Naive thymus-derived CD4-positive, alpha-beta T cell (primary cell): ENCODE results near the gene SLC45A3. TPM values are rescaled to one million over a fixed set of nuclear protein-coding genes. Genes with fewer than 3 reads are reported as not detected.

Experiments
- ATAC-seq: fragments of 150-1000 bp; cut with Tn5 transposase; 2 replicates; pipeline ENCODE4 v1.10.0; 2021; ENCODE audit warnings: mild to moderate bottlenecking, moderate library complexity
- CTCF ChIA-PET: fragments of 350-600 bp; sonication (Branson Sonifier 250); formaldehyde crosslinking; loops from one replicate; lab custom pipeline; 2021; ENCODE audit warnings: antibody characterized with exemption; lab: Charles Lee
- POLR2A ChIA-PET: fragments of 350-600 bp; sonication (Branson Sonifier 250); formaldehyde crosslinking; loops from one replicate; lab custom pipeline; 2021; ENCODE audit warnings: antibody characterized with exemption, inconsistent platforms; lab: Charles Lee
- DNase-seq, 9 donors: peaks; one replicate each; pipeline versions ENCODE4 v3.0.0 to v3.0.0-alpha.2; 2020 to 2022; ENCODE audit warnings: mixed read lengths in 1 of 9
- H3K27ac ChIP-seq: one replicate; pipeline ENCODE4 v1.7.0; 2013; ENCODE audit warnings: mild to moderate bottlenecking, low read depth, low read length, moderate library complexity
- H3K27me3 ChIP-seq, 2 donors: one replicate each; pipeline ENCODE4 v1.7.0; 2013; ENCODE audit warnings: low read length in 2 of 2, mild to moderate bottlenecking in 2 of 2, moderate library complexity in 2 of 2; ENCODE audit not compliant: control insufficient read depth in 2 of 2, insufficient read depth in 2 of 2
- H3K36me3 ChIP-seq, 3 experiments: 1 replicate in 2 of 3; 2 replicates in 1 of 3; pipeline ENCODE4 v1.7.0; 2013; ENCODE audit warnings: low read length in 3 of 3, mild to moderate bottlenecking in 3 of 3, moderate library complexity in 1 of 3; ENCODE audit not compliant: insufficient read depth in 3 of 3, control insufficient read depth in 2 of 3
- H3K4me1 ChIP-seq, 2 donors: one replicate each; pipeline ENCODE4 v1.7.0; 2013; ENCODE audit warnings: low read length in 2 of 2, mild to moderate bottlenecking in 2 of 2, moderate library complexity in 1 of 2; ENCODE audit not compliant: control insufficient read depth in 2 of 2, insufficient read depth in 2 of 2
- H3K4me3 ChIP-seq: 2 replicates; pipeline ENCODE4 v1.7.0; 2013; ENCODE audit warnings: mild to moderate bottlenecking, low read length
- H3K9me3 ChIP-seq, 3 experiments: 1 replicate in 2 of 3; 2 replicates in 1 of 3; pipeline ENCODE4 v1.7.0; 2013; ENCODE audit warnings: low read length in 3 of 3; ENCODE audit not compliant: control insufficient read depth in 2 of 3
- H3K27ac Mint-ChIP-seq, 9 donors: one replicate each; pipeline ENCODE4 v1.8.0; 2020 to 2022; ENCODE audit warnings: mixed read lengths in 9 of 9, mild to moderate bottlenecking in 8 of 9, moderate library complexity in 5 of 9, inconsistent platforms in 2 of 9
- H3K27me3 Mint-ChIP-seq, 5 donors: one replicate each; pipeline ENCODE4 v1.8.0; 2021 to 2022; ENCODE audit warnings: mixed read lengths in 5 of 5, mild to moderate bottlenecking in 1 of 5
- H3K36me3 Mint-ChIP-seq, 5 donors: one replicate each; pipeline ENCODE4 v1.8.0; 2020 to 2022; ENCODE audit warnings: mixed read lengths in 5 of 5, mild to moderate bottlenecking in 3 of 5, inconsistent platforms in 1 of 5
- H3K4me1 Mint-ChIP-seq, 7 donors: one replicate each; pipeline ENCODE4 v1.8.0; 2020 to 2022; ENCODE audit warnings: mixed read lengths in 7 of 7, mild to moderate bottlenecking in 3 of 7, inconsistent platforms in 1 of 7
- H3K4me3 Mint-ChIP-seq, 10 donors: one replicate each; pipeline ENCODE4 v1.8.0; 2020 to 2022; ENCODE audit warnings: mild to moderate bottlenecking in 10 of 10, mixed read lengths in 10 of 10, moderate library complexity in 6 of 10, inconsistent platforms in 2 of 10
- H3K9me3 Mint-ChIP-seq, 11 donors: one replicate each; pipeline ENCODE4 v1.8.0; 2020 to 2022; ENCODE audit warnings: mixed read lengths in 11 of 11, mild to moderate bottlenecking in 4 of 11, inconsistent platforms in 1 of 11, moderate library complexity in 1 of 11
- intact Hi-C, 2 donors: fragments of 100-400 bp; cut with micrococcal nuclease; formaldehyde crosslinking; loops; one replicate each; pipeline ENCODE4 v1.15.1; 2023
- polyA plus RNA-seq, 2 donors: library from polyadenylated mRNA; unstranded; fragments of 300-500 nt; fragmentation: Illumina TruSeq; gene quantifications; one replicate each; pipeline ENCODE4 v1.2.3, GENCODE V29; 2021
- total RNA-seq, 6 experiments: library from RNA in 5 of 6; stranded (reverse) in 5 of 6; gene quantifications; 1 replicate in 5 of 6; 2 replicates in 1 of 6; pipeline ENCODE4 v1.2.3 and lab custom pipeline; 2021 to 2026

The SLC45A3 gene
- total and polyA plus RNA-seq, 7 experiments from 2014 or later = 0.10 to 8.7 (median 0.54) TPM; not detected in 2

- Histone ChIP-seq H3K27ac (no peak overlapping the region), H3K36me3 (no peaks in the 10 kb centered on the region), H3K4me1 (no peaks in the 10 kb centered on the region), H3K9me3 (no peaks in the 10 kb centered on the region), H3K4me3 (no peak overlapping the region), H3K27me3 (no peaks in the 10 kb centered on the region)
- POLR2A ChIA-PET = no interaction called here
- H3K9me3 Mint-ChIP-seq = no peaks in the 10 kb centered on the region
- CTCF ChIA-PET = interaction anchor here (1.1 kb wide), 1 partner anchor 20 kb away, joined by 4 read pairs; no protein-coding TSS in a partner anchor
- no peak overlapping the region for H3K4me3 Mint-ChIP-seq
- no peak overlapping the region for H3K27ac Mint-ChIP-seq
- peaks cover 0 to 18% (median 8%) of the 10 kb centered on the region in 5 donors for H3K27me3 Mint-ChIP-seq
- peak; percentile 42 for ATAC-seq
- intact Hi-C loops = no loop called here
- no peaks in the 10 kb centered on the region for H3K36me3 Mint-ChIP-seq
- H3K4me1 Mint-ChIP-seq = peaks cover 0 to 2% (median 0%) of the 10 kb centered on the region in 7 donors
- no peak for DNase-seq
Measured at GRCh38 chr1:205668951-205669340, 11.4 kb downstream of the SLC45A3 start.

- no peak overlapping the region for H3K27ac Mint-ChIP-seq
- Histone ChIP-seq H3K27me3 (no peaks in the 10 kb centered on the region), H3K36me3 (no peaks in the 10 kb centered on the region), H3K4me3 (no peak overlapping the region), H3K27ac (no peak overlapping the region), H3K9me3 (no peaks in the 10 kb centered on the region), H3K4me1 (no peaks in the 10 kb centered on the region)
- H3K36me3 Mint-ChIP-seq = no peaks in the 10 kb centered on the region
- ChIA-PET POLR2A (no interaction called here), CTCF (interaction anchor here (0.8 to 1.3 kb wide), 3 partner anchors 9 to 47 kb away, joined by 4 to 7 read pairs (median 6); no protein-coding TSS in a partner anchor)
- intact Hi-C loops = no loop called here
- H3K9me3 Mint-ChIP-seq = no peaks in the 10 kb centered on the region
- peaks cover 0 to 18% (median 8%) of the 10 kb centered on the region in 5 donors for H3K27me3 Mint-ChIP-seq
- no peak for ATAC-seq
- no peak for DNase-seq
- peaks cover 0 to 2% (median 0%) of the 10 kb centered on the region in 7 donors for H3K4me1 Mint-ChIP-seq
- no peak overlapping the region for H3K4me3 Mint-ChIP-seq
Measured at GRCh38 chr1:205667909-205668643, 12.2 kb downstream of the SLC45A3 start.

GRCh38 chr1:205666372-205667166 is 13.7 kb downstream of the SLC45A3 start:
- intact Hi-C loops = no loop called here

DNA sequence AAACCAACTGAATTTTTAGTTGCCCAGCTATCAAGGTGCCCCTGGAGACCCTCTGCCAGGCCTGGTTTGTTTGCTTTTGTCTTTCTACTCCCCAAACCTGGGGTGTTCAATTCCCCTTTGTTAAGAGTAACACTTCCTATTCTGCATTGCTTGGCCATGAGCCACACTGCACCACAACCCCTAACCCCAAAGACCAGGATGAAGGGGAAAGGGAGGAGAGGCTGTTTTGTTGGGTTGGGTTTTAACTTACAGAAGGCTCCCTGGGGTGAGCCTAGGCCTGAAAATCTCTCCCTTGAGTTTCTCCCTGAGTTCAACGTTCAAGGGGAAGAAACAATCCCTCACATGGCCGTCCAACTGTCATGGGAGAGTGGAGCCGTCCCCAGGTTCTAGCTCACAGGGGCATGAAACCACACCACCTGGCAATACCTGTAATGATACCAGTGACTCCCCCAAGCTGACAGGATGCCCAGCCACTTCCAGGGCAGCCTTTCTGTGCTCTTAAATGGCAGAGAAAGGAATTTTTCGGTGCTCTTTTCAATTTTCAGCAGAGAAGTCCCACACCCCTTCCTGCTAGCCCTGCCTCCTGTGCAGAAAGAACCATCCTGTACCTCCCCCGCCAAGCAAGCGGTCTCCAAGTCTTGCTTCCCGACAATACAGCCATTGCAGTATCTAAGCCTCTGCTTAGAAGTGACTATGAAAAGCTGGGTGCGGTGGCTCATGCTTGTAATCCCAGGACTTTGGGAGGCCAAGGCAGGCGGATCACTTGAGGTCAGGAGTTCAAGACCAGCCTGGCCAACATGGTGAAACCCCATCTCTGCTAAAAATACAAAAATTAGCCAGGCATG is 14.9 kb downstream of the SLC45A3 start:
- Mint-ChIP-seq H3K27ac (no peak overlapping the region), H3K27me3 (peaks cover 0 to 14% (median 8%) of the 10 kb centered on the region in 5 donors), H3K4me1 (peaks cover 0 to 2% (median 0%) of the 10 kb centered on the region in 7 donors), H3K36me3 (no peaks in the 10 kb centered on the region), H3K9me3 (no peaks in the 10 kb centered on the region), H3K4me3 (no peak overlapping the region)
- ChIA-PET POLR2A (no interaction called here), CTCF (no interaction called here)
- DNase-seq (no peak), ATAC-seq (no peak)
- Histone ChIP-seq H3K27ac (no peak overlapping the region), H3K4me3 (no peak overlapping the region), H3K4me1 (no peaks in the 10 kb centered on the region), H3K9me3 (no peaks in the 10 kb centered on the region), H3K27me3 (no peaks in the 10 kb centered on the region), H3K36me3 (no peaks in the 10 kb centered on the region)
- intact Hi-C loops = no loop called here

More at GRCh38 chr1:205666372-205667166, 13.7 kb downstream of the SLC45A3 start:
- H3K27me3 ChIP-seq = no peaks in the 10 kb centered on the region
- DNase-seq (no peak), ATAC-seq (no peak)
- peaks cover 0 to 14% (median 8%) of the 10 kb centered on the region in 5 donors for H3K27me3 Mint-ChIP-seq
- no peaks in the 10 kb centered on the region for H3K9me3 Mint-ChIP-seq
- no peaks in the 10 kb centered on the region for H3K36me3 Mint-ChIP-seq
- ChIA-PET CTCF (interaction anchor here (1.3 kb wide), 1 partner anchor 8 kb away, joined by 6 read pairs; no protein-coding TSS in a partner anchor), POLR2A (no interaction called here)
- H3K4me1 ChIP-seq = no peaks in the 10 kb centered on the region
- H3K4me1 Mint-ChIP-seq = peaks cover 0 to 2% (median 0%) of the 10 kb centered on the region in 7 donors
- H3K4me3 ChIP-seq = no peak overlapping the region
- H3K27ac Mint-ChIP-seq = no peak overlapping the region
- H3K4me3 Mint-ChIP-seq = no peak overlapping the region
- H3K9me3 ChIP-seq = no peaks in the 10 kb centered on the region
- H3K36me3 ChIP-seq = no peaks in the 10 kb centered on the region
- H3K27ac ChIP-seq = no peak overlapping the region

DNA sequence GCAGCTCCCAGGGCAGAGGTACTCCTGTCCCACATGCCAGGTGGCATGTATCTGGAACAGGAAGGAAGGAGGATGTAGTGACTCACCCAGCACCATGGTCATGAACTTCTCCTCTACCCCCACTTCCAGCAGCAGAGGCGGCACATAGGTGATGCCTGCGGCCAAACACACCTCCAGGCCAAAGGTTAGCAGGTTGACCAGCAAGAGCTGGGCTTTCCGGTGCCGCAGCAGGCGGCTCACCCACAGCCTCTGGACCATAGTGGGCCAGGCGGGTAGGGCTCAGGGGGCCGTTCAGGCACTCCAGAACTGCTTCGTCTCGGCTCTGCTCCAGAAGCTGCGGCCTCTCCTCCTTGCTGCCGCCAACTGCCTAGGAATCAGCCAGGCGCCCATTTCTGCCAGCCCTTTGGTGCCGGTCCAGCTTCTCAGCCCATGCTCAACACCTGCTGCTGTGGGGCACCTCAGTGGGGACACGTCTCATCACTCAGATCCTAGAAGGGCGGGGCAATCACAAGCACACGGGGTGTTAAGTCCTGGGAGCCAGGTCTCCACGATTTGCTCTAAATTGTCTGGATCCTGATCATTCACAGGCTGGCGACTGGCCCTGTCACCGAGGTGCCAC is 15.8 kb downstream of the SLC45A3 start:
- no peaks in the 10 kb centered on the region for H3K9me3 ChIP-seq
- H3K4me3 Mint-ChIP-seq = no peak overlapping the region
- intact Hi-C loops = no loop called here
- POLR2A ChIA-PET = no interaction called here
- DNase-seq (no peak), ATAC-seq (no peak)
- H3K9me3 Mint-ChIP-seq = no peaks in the 10 kb centered on the region
- no peaks in the 10 kb centered on the region for H3K36me3 Mint-ChIP-seq
- H3K27ac ChIP-seq = no peak overlapping the region
- H3K27me3 ChIP-seq = no peaks in the 10 kb centered on the region
- H3K27me3 Mint-ChIP-seq = peaks cover 0 to 14% (median 8%) of the 10 kb centered on the region in 5 donors
- no peak overlapping the region for H3K4me3 ChIP-seq
- H3K4me1 ChIP-seq = no peaks in the 10 kb centered on the region
- H3K4me1 Mint-ChIP-seq = peaks cover 0 to 2% (median 0%) of the 10 kb centered on the region in 7 donors
- CTCF ChIA-PET = no interaction called here
- H3K27ac Mint-ChIP-seq = no peak overlapping the region
- no peaks in the 10 kb centered on the region for H3K36me3 ChIP-seq
